Measurements from ENCODE around the gene RPP38.

RPP38 gene

GRCh38 chr10:15097011-15097812, at the start of gene RPP38:
TSS of gene RPP38 (plus strand) at chr10:15097355. CDS start at chr10:15103315, 5,960 bp downstream.
- H3K4me3 ChIP-seq (ENCODE audit: low read depth, low read length), result peak within 1 kb of the TSS; percentile 63
- no peak for TF ChIP-seq CTCF (IDR thresholded peaks at IDR 0.05; ENCODE audit: low read depth, low read length)
- in situ Hi-C loops (cut with HindIII; ENCODE audit: low sequenced_read_pairs), result no loop called here
- peak; percentile 97 for DNase-seq (ENCODE audit: low read depth, low spot score)

- no peak for TF ChIP-seq CTCF (IDR thresholded peaks at IDR 0.05; ENCODE audit: low read depth, low read length)
- no peak overlapping the region for H3K4me3 ChIP-seq (ENCODE audit: low read depth, low read length)
- in situ Hi-C loops (cut with HindIII; ENCODE audit: low sequenced_read_pairs), result no loop called here
- DNase-seq (ENCODE audit: low read depth, low spot score), result no peak
Measured at GRCh38 chr10:15049533-15049932, 47.6 kb upstream of the RPP38 start.

GRCh38 chr10:15052121-15052520, 45.0 kb upstream of the RPP38 start:
- no peak for TF ChIP-seq CTCF (IDR thresholded peaks at IDR 0.05; ENCODE audit: low read depth, low read length)
- in situ Hi-C loops (cut with HindIII; ENCODE audit: low sequenced_read_pairs), result no loop called here
- no peak overlapping the region for H3K4me3 ChIP-seq (ENCODE audit: low read depth, low read length)
- peak; percentile 65 for DNase-seq (ENCODE audit: low read depth, low spot score)

GRCh38 chr10:15053061-15053460, 44.1 kb upstream of the RPP38 start:
- no peak overlapping the region for H3K4me3 ChIP-seq (ENCODE audit: low read depth, low read length)
- no peak for TF ChIP-seq CTCF (IDR thresholded peaks at IDR 0.05; ENCODE audit: low read depth, low read length)
- in situ Hi-C loops (cut with HindIII; ENCODE audit: low sequenced_read_pairs), result no loop called here
- no peak for DNase-seq (ENCODE audit: low read depth, low spot score)

- TF ChIP-seq CTCF (IDR thresholded peaks at IDR 0.05; ENCODE audit: low read depth, low read length), result no peak
- H3K4me3 ChIP-seq (ENCODE audit: low read depth, low read length), result no peak overlapping the region
- DNase-seq (ENCODE audit: low read depth, low spot score), result no peak
- in situ Hi-C loops (cut with HindIII; ENCODE audit: low sequenced_read_pairs), result no loop called here
Measured at GRCh38 chr10:15058689-15059088, 38.5 kb upstream of the RPP38 start.

- no peak for TF ChIP-seq CTCF (IDR thresholded peaks at IDR 0.05; ENCODE audit: low read depth, low read length)
- DNase-seq (ENCODE audit: low read depth, low spot score), result no peak
- in situ Hi-C loops (cut with HindIII; ENCODE audit: low sequenced_read_pairs), result no loop called here
- H3K4me3 ChIP-seq (ENCODE audit: low read depth, low read length), result no peak overlapping the region
Measured at GRCh38 chr10:15059914-15060313, 37.2 kb upstream of the RPP38 start.

Measured in astrocyte of the spinal cord (primary cell).